Activated T-helper 9 cell treated with anti-CD3 and anti-CD28 coated beads, Interleukin-2, amount 50 U/mL, for 16 hours (primary cell): ENCODE measurements around the gene PDGFD.

Experiments
- DNase-seq: peaks from one replicate; pipeline ENCODE4 v3.0.0-alpha.2; 2020; ENCODE audit warnings: low read depth

PDGFD gene

DNA sequence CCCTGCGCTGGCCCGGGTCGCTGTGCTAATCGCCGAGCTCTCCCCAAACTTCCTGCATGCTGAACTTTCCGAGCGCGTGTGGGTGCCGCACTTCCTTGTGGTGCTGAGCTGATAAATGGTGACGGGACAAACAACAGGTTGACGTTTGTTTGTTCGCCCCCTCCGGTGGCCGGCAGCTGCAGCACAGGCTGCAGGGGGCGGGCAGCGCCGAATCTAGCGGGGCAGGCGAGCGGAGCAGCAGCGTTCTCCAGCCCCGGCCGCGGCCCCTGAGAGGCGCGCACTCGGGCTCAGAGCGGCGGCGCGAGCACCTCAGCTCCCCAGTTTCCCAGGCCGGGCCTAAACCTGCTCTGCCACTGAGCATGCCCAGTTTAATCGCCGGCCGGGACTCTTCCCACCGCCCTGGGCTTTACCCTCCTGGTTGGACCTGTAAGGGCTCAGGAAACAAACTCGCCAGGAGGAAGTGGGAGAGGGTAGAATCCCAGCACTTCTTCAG, at the start of gene PDGFD:
TSS of gene PDGFD (minus strand) at position 120 of the 493 bp plus-strand sequence.
- no peak for DNase-seq

DNA sequence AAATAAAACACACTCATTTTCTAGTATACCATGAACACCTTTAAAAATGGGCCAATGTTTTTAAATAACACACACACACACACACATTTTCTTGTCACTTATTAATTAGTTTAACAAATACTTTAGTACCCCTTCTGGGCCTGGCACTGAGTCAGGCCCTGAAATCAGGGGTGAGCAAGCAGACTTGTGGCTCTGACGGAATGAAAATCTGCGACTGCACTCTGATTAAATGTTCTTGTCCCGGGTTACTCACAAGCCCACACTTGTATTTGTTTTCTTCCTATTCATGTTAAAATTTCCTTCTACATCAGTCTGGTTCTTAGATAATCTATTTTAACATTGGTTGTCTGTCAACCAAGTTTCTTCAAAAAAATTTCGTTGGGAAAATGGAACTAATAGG, 43.0 kb upstream of the PDGFD start:
- no peak for DNase-seq

DNA sequence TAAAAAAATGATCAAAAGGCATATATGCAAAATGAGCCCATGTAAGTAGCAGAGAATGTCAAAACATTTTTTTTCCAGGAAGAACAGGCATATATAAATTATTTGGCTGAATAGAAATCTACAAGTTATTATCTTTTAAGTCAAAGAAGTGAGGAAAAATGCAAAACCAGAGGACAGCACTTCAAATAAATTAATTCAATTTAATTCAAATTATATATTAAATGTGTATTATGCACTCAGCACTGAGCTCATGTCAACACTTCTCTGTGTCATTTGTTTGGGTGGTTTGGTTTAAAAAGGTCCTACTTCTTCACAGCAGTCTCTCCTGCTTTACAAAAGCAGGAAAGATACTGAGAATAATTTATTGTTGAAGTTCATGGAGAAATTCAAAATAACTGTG, 41.9 kb upstream of the PDGFD start:
- DNase-seq: no peak

DNA sequence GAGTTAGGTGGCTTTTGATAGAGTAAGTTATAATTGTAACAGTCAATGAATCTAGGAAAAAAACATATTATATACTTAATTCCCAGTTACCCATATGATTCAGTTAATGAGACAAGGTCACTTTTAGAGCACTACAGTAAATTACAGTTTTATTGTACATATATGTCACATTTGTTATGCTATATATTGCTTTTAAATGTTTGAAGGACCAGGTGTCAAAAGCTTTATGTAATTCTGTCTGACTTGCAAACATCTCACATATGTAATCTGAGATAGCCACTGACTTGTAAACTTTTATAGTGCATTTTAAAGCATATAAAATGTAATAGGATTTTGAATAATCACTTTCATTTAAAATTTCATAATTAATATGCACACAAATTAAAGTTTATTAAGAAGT, 36.7 kb upstream of the PDGFD start:
- no peak for DNase-seq

DNA sequence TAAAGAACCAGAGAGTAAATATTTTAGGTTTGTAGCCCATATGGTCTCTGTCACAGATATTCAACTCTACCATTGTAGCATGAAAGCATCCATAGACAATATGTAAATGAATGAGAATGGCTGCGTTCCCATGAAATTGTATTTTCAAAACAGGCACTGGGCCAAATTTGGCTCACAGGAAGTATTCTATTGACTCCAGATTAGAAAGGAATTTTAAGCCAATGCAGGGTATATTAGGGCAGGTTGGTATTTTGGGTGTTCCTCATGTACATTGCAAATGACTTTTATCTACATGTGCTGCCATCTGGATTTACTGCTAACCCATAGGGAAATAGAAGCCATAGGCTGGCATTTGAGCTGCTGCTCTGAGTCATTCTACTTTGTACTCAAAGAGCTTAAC, 35.1 kb upstream of the PDGFD start:
- no peak for DNase-seq

DNA sequence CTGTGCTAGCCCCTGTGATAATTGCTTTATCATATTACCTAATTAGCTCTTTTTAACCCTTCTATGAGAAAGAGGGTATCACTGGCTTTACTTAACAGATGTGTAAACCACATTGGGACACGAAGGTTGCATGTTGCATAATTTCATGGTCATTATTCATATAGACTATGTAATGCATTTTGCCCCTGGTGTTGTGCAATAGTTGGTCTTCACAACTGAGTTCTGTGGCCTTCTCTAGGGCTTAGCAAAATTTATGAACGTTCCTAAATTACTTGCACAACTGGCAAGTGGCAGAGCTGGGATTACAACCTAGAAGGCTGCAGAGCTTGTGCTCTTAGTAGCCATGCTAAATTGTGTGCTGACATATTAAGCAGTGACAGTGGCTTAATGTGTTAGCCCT, 34.6 kb upstream of the PDGFD start:
- no peak for DNase-seq

DNA sequence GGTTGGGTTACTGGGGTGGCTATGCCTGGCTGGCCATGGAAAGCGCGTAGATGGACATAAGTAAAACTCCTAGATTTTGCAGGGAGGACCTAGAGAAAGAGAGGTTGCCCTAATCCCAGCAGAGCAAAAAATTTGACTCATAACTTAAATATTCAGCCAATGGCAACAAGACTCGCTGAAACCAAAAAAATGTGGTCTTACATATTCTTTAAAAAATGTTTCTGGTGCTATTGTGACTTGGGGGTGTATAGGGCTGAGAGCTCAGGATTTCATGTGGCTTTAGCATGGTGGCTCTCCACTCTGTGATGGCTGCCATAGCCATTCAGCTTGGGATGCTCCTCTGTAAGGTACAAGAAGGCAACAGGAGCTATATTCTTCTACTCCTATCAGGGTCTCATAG, 27.2 kb upstream of the PDGFD start:
- no peak for DNase-seq

DNA sequence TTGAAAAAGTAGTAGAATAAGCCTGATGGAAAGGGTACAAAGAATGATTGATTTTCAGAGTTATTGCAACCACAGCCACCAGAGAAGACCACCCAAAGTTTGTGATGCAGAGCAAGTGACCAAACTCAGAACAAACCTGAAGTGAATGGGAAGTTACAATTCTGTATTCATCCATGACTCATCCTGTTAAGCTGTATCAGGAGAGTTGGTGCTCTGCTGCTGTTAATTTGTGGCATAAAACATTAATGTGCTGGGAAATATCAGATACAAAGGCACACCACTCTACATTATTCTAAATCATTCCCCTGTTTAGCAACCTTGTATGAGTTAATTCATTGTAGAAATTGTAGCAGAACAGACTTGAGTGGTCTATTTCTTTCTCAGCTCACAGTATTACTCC, 19.6 kb upstream of the PDGFD start:
- DNase-seq: no peak

DNA sequence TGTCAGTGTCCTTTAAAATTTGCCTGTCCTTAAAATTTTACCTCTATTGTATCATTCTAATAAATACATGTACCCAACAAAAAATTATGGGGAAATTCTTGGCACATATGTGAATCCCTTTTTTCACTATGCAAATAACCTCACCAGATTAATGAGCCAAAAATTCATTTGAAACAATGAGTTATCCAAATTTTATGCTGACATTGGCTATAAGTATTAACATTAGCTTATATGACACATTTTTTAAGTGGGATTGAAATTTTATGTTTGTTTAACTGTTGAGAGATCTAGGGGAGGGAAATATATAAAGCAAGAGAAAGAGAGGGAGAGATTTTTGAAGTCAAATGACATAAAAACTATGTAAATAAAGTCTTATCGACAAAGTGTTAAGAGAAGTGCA, 11.8 kb upstream of the PDGFD start:
- no peak for DNase-seq

DNA sequence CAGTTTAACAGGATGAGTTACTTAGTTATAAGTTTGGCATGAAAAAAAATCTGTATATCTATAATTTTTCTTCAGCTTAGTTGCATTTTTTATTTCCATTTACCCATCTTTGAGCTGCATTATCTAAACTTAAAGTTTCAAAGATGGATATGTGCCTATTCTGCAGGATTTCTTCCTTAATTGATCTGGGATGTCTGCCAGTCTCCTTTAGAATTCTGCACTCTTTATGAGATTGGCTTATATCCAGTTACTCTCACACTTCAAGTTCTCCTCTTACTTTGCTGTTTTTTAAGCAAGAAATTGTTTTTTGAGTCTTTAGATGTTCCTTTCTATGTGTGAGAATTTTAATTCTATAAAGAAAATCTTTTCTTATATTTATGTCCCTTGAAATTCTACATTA, 5.1 kb upstream of the PDGFD start:
- no peak for DNase-seq

DNA sequence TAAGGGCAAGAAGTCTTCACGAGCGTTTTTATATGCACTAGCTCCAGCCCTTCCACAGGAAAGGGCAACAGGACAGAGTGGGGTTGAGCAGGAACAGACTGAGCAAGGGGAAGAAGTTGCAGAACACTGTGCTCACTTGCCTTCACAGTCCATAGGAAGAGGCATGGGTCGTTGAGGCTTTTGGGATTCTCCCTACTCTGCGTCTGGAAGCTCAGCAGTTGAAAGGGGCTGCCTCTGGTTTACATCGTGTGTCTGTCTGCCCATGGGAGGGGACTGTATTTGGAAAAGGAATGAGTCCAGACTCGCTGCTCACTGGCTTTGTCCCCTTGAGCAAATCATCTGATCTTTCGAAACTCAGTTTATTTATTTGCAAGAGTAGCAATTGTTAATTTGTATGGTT, 1.1 kb upstream of the PDGFD start:
- no peak for DNase-seq

DNA sequence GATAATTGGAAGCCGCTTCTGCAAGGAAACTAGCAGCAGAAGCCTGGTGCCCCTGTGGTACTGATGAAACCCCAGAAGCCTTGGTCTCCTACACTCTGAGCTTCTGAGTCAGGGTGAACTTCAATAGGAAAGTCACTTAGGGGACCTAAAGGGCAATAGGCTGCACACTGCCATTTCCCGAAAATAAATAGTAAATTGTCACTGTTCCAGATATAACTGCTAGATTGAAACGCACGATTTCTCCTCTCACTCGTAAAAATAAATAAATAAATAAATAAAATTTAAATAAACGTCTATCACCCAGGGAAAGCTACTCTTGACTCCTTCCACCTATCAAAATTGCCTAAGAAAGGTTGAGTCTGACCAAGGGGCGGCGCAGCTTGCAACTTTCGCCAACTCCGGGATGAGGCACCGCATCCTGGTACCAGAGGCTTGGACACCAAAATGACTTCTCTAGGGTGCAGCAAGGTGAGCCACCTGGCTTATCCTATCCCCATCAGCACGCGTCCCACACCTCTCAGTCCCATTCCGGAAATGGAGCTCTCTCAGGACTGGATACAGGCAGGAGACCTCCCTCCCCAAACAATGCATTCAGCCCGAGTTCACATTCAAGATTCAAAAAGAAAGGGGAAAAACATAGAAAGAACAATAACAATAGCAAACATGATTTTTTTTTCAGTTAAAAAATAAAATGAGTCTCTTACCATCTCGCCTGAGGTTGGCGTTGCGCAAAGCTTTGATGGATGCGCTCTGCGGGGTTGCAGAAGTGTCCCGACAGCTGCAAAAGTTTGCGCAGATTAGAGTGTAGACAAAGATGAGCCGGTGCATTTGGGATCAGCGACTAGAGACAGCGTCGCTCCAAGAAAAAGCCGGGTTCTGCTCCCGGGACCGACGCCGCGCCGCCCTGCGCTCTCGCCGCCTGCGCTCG, 583 bp downstream of the PDGFD start:
- no peak for DNase-seq

DNA sequence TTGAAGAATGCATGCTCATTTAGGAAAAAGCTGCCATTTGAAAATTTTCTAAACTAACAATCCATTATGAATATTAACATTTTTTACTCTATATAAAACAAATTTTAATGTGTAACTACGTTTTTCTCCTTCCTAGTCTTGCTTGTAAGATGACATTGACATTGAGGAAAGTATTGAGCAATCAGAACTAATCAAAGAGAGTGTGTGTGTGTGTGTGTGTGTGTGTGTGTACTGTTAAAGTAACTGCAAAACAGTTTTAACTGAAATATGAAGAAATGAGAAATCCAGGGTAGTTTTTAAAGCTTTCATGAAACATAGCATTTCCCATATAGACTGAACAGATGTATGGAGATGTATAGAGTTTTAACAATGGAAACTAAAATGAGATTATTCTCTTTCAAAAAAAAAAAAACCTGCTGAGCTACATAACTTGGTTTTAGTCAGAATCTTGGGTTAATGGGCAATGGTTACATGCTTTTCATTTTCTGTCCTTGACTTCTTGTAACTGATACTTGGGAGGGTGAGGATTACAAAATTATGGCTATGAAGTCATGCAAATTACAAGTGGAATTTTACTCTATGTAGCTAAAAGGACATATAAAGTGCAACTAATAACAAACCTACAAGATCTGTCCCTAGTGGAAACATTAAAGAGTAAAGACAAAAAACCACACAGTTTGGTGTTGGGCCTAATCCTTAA, 2.0 kb downstream of the PDGFD start:
- no peak for DNase-seq

DNA sequence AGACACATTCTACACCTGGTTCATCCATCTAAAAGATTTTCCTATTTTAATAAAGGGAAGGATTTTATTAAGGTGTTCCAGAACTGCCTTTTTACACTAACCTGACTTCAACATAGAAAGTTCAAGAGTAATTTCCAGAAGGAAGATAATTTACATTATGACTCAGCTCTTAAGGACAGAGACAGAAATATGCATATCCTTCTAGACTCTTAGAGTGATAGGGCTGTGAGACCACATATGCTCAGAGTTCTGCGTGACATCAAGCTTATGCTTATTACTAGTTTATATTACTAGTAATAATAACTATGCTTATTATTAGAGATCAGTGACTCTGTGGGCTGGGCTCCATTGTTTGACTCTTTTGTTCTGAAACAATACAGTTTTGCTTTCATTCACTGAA, 4.6 kb downstream of the PDGFD start:
- no peak for DNase-seq

DNA sequence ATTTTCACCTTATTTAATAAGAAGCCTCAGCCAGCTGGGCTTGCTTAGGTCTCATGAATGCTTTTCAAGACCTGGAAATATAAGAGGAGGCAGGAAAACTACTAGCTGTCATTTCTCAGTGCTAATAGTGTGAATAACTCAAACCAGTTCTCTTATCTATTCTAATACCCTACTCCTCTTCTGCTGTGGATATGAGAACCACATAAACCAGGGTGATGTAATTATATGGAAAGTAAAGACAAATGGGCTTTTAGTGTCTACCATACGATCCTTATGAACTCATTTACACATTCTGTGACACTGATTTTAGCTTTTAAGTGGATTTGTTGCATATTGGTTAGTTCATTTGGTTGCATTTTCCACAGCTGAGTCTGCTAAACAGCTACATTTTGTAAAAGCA, 8.6 kb downstream of the PDGFD start:
- DNase-seq: no peak

DNA sequence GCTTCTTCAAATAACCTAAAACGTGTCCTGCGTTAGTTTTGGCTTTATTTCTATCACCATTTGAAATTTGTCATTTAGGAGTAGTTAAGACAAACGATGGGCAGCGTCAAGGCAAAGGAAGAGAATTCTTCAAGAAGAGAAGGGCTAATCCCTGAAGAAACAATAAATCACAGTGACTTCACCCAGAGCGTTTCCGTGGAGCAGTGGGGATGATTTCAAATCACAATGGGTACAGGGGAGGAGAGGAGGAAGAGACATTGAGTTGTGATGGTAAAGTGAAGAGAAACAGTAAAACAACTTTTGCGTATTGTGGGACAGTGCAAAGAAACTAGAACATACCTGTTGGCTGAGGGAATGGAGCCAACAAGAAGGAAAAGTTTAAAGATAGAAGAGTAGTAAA, 9.7 kb downstream of the PDGFD start:
- no peak for DNase-seq

DNA sequence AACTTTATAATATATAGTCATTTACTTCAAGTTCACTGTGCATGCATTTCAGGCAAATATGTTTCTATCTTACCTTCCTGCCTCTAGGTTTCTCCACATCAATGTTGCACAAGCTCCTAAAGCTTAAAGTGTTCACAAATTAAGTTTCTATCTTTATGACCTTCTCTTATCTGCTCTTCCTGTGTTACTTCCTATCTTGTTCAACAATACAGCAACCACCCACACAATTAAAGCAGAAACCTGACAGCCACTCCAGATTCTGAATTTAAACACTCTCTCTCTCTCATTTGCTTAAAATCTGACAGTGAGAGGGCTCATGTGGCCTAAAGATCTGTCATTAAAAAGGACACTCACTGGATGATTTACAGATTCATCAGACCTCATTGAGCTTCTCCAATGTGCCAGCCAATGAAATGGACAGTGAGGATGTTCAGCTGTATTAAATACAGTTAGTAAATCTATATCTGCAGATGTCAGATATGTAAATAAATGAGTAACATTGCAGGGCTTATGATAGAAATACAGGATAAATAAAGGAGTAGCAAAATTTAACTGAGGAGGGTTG, 10.9 kb downstream of the PDGFD start:
- DNase-seq: no peak

DNA sequence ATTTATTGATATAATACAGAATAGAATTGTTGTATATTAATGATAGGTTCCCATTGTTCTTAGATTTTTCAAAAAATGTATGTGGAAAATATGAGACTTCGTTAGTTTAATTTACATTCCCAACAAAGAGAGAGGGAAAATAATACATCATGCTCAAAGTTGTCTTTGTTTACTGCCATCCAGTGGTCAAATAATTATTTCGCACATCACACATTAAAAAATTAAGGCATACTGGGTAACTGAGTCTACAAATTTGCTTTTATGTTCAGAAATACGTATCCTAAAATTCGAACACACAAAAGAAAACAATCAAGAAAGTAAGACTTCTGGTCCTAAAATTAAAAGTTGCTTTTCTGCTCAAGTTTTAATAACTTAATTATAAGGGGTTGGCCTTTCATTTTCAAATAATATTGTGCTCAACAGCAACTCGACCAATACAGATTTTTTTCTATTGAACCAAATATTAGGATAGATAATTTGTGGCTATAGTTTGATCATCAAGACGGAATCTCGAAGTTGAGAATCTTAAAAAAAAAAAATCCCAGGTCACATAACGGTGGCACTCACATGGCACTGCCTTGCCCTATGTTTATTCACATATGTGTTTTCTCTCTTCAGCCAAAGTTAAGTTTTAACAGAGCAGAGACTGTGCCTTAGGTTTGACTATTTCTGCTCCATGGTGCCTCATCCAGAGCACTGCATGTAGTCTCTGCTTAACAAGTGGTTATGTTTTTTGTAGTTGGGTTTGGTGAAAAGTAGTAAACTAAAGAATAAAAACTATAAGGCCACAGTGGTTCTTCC, 12.3 kb downstream of the PDGFD start:
- no peak for DNase-seq

DNA sequence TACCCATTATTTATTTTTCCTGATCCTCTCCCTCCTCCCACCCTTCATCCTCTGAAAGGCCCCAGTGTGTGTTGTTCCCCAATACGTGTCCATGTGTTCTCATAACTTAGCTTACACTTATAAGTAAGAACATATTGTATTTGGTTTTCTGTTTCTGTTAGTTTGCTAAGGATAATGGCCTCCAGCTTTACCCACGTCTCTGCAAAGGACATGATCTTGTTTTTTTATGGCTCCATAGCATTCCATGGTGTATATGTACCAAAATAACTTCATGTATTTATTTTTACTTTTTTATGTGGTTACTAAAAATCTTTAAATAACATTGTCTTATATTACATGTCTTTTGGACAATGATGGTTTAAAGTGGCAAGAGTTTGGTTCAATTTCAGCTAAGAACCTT, 15.2 kb downstream of the PDGFD start:
- DNase-seq: no peak

DNA sequence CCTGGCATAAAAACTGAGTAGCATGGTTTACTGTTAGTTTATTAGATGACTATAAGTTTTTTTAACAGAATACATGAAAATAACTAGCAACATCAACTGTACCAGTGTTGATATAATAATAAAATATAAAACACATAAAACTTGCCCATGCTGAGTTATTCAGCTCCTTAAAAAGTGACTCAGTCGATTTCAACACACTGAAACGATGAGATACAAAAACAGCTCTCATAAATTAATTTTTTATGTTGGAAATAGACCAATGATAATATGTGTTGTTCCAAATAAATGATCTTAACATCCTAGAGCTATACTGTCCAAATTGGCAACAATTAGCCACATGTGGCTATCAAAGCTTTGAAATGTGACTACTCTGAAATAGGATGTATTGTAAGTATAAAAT, 15.9 kb downstream of the PDGFD start:
- no peak for DNase-seq

DNA sequence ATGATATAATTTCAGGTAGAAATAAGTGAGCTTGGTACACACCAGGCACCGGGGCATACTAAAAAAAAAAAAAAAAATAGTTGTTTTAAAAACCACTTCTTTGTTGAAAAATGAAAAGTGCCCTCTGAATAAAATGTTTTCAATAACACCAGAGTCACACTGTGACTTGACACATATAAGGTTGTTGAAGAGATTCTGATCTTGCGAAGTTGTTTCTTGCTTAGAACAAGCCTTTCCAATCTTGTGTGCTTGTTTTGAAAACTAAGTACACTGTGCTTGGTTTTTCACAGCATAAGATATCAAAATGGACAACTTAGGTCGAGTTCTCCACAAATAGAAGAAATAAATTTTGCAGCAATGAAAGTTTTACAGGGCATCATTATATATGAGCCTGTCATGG, 17.0 kb downstream of the PDGFD start:
- no peak for DNase-seq

DNA sequence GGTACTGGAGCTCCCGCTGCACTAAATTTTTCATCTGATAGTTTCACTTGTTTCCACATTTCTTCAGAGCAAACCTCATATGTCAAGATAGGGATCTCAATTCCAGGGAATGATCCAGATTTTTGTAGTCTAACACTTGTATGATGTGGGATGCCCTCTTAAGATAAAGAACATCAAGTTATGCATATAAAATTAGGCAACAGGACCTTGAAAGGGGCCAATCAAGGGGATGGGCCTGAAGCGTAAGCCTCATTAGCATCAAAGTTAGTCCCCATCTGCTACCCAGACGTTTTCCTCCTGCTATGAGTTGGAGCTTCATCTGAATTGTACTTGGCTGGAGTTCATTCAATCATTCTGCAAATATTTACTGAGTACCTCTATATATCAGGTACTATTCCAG, 17.5 kb downstream of the PDGFD start:
- DNase-seq: no peak
